IMR-90 (cell line): ENCODE data around the gene SRC. TPM values are rescaled to one million over a fixed set of nuclear protein-coding genes. Genes with fewer than 3 reads are reported as not detected.
A peak's percentile ranks its signal among the peaks of the same experiment; 100 is the strongest.

Experiments
- ATAC-seq: fragments of 200-7000 bp; cut with Tn5 transposase; 2 replicates; pipeline ENCODE4 v1.9.1; 2020; ENCODE audit warnings: low read depth, mild to moderate bottlenecking, moderate library complexity
- BruUV-seq: library from RNA; stranded (reverse); fragments of 400-500 nt; replicated peaks from 2 replicates; lab custom pipeline; 2021; lab: Mats Ljungman, UMichigan
- CTCF ChIA-PET: fragments of 300-600 bp; formaldehyde crosslinking; extraction: SDS; loops from one replicate; lab custom pipeline; 2021; ENCODE audit warnings: antibody characterized with exemption; lab: Yijun Ruan, JAX
- POLR2A ChIA-PET: fragments of 300-600 bp; sonication (Branson Sonifier 250); formaldehyde crosslinking; loops from one replicate; lab custom pipeline; 2022; ENCODE audit warnings: antibody characterized with exemption; ENCODE audit not compliant: unreplicated experiment; lab: Charles Lee
- DNase-seq: peaks from one replicate; pipeline ENCODE4 v3.0.0; 2013
- H2AFZ ChIP-seq: replicated peaks from 2 replicates; pipeline ENCODE3; 2013; ENCODE audit warnings: low read length, mild to moderate bottlenecking; ENCODE audit not compliant: poor library complexity
- H2AK5ac ChIP-seq: 2 replicates; pipeline ENCODE4 v1.6.1; 2013; ENCODE audit warnings: low read depth, low read length, inconsistent platforms
- H2AK9ac ChIP-seq: replicated peaks from 2 replicates; pipeline ENCODE3; 2013; ENCODE audit warnings: mild to moderate bottlenecking, low read depth, low read length, moderate library complexity; ENCODE audit not compliant: poor library complexity
- H2BK120ac ChIP-seq: 2 replicates; pipeline ENCODE4 v1.6.1; 2013; ENCODE audit warnings: low read depth, low read length, inconsistent platforms
- H2BK15ac ChIP-seq: 3 replicates; pipeline ENCODE4 v1.6.1; 2013; ENCODE audit warnings: low read depth, low read length, inconsistent platforms
- H2BK20ac ChIP-seq: 2 replicates; pipeline ENCODE4 v1.6.1; 2013; ENCODE audit warnings: low read depth, mild to moderate bottlenecking, inconsistent platforms, low read length, moderate library complexity
- H2BK5ac ChIP-seq: 2 replicates; pipeline ENCODE4 v1.6.1; 2013; ENCODE audit warnings: mild to moderate bottlenecking, low read depth, low read length, inconsistent platforms; ENCODE audit not compliant: poor library complexity, severe bottlenecking
- H3K14ac ChIP-seq: replicated peaks from 2 replicates; pipeline ENCODE4 v1.6.1; 2013; ENCODE audit warnings: low read depth, low read length, inconsistent platforms
- H3K18ac ChIP-seq: 2 replicates; pipeline ENCODE4 v1.6.1; 2013; ENCODE audit warnings: low read depth, low read length, control low read depth
- H3K23ac ChIP-seq: 2 replicates; pipeline ENCODE4 v1.6.1; 2013; ENCODE audit warnings: low read depth, low read length, inconsistent platforms
- H3K27ac ChIP-seq: 2 replicates; pipeline ENCODE4 v1.5.1; 2013; ENCODE audit warnings: mild to moderate bottlenecking, control low read depth, low read length; ENCODE audit not compliant: insufficient read depth
- H3K27me3 ChIP-seq: 2 replicates; pipeline ENCODE4 v1.6.1; 2013; ENCODE audit warnings: low read length; ENCODE audit not compliant: control insufficient read depth, insufficient read depth
- H3K36me3 ChIP-seq: 2 replicates; pipeline ENCODE4 v1.6.1; 2013; ENCODE audit warnings: low read length, mixed read lengths; ENCODE audit not compliant: control insufficient read depth, insufficient read depth
- H3K4ac ChIP-seq: 2 replicates; pipeline ENCODE4 v1.6.1; 2013; ENCODE audit warnings: low read depth, low read length, inconsistent platforms
- H3K4me1 ChIP-seq: 2 replicates; pipeline ENCODE4 v1.6.1; 2013; ENCODE audit warnings: low read length, mixed read lengths; ENCODE audit not compliant: control insufficient read depth, insufficient read depth
- H3K4me2 ChIP-seq: 2 replicates; pipeline ENCODE4 v1.6.1; 2013; ENCODE audit warnings: low read depth, mild to moderate bottlenecking, control low read depth, low read length, moderate library complexity
- H3K4me3 ChIP-seq: 2 replicates; pipeline ENCODE4 v1.5.1; 2013; ENCODE audit warnings: low read depth, mild to moderate bottlenecking, control low read depth, low read length, moderate library complexity; ENCODE audit not compliant: insufficient read depth
- H3K56ac ChIP-seq: 2 replicates; pipeline ENCODE4 v1.6.1; 2013; ENCODE audit warnings: low read length, inconsistent platforms; ENCODE audit not compliant: insufficient read depth; ENCODE audit errors: extremely low read depth
- H3K79me1 ChIP-seq, 2 experiments: 2 replicates each; pipeline ENCODE4 v1.6.1; 2013; ENCODE audit warnings: low read length in 2 of 2, inconsistent platforms in 1 of 2, low read depth in 1 of 2
- H3K9ac ChIP-seq: 2 replicates; pipeline ENCODE4 v1.6.1; 2013; ENCODE audit warnings: low read depth, low read length, control low read depth
- H3K9me1 ChIP-seq: 2 replicates; pipeline ENCODE4 v1.6.1; 2013; ENCODE audit warnings: low read length, inconsistent platforms; ENCODE audit not compliant: insufficient read depth
- H3K9me3 ChIP-seq: 2 replicates; pipeline ENCODE4 v1.6.1; 2013; ENCODE audit warnings: low read length; ENCODE audit not compliant: control insufficient read depth, insufficient read depth
- H4K20me1 ChIP-seq: 2 replicates; pipeline ENCODE4 v1.6.1; 2013; ENCODE audit warnings: low read length, inconsistent platforms; ENCODE audit not compliant: insufficient read depth
- H4K5ac ChIP-seq: 2 replicates; pipeline ENCODE4 v1.6.1; 2013; ENCODE audit warnings: mild to moderate bottlenecking, low read depth, low read length, control low read depth
- H4K8ac ChIP-seq, 2 experiments: 2 replicates each; pipeline ENCODE4 v1.6.1; 2013; ENCODE audit warnings: low read depth in 2 of 2, low read length in 2 of 2, control low read depth in 1 of 2, inconsistent platforms in 1 of 2
- H4K91ac ChIP-seq: 2 replicates; pipeline ENCODE4 v1.6.1; 2013; ENCODE audit warnings: low read depth, low read length, inconsistent platforms; ENCODE audit not compliant: insufficient read depth
- BHLHE40 ChIP-seq: fragments of 150-350 bp; IDR thresholded peaks from 2 replicates; pipeline ENCODE4 v1.6.1; 2016; ENCODE audit warnings: mild to moderate bottlenecking, low read depth, low read length
- CEBPB ChIP-seq: IDR thresholded peaks from 2 replicates; pipeline ENCODE4 v1.6.1; 2012; ENCODE audit warnings: low read depth, low read length, improper control_type of control experiment
- CHD1 ChIP-seq: IDR thresholded peaks from 2 replicates; pipeline ENCODE4 v1.6.1; 2012; ENCODE audit warnings: low read depth, low read length, improper control_type of control experiment
- FOS ChIP-seq: fragments of 150-350 bp; IDR thresholded peaks from 2 replicates; pipeline ENCODE4 v1.6.1; 2016; ENCODE audit warnings: low read depth, low read length
- MAFK ChIP-seq: IDR thresholded peaks from 2 replicates; pipeline ENCODE4 v1.6.1; 2012; ENCODE audit warnings: low read depth, low read length, improper control_type of control experiment
- MAZ ChIP-seq: IDR thresholded peaks from 2 replicates; pipeline ENCODE4 v1.6.1; 2012; ENCODE audit warnings: low read depth, mild to moderate bottlenecking, low read length, improper control_type of control experiment, moderate library complexity, borderline replicate concordance
- NFE2L2 ChIP-seq: fragments of 150-350 bp; IDR thresholded peaks from 2 replicates; pipeline ENCODE4 v1.6.1; 2016; ENCODE audit warnings: low read depth, mild to moderate bottlenecking, low read length
- POLR2A ChIP-seq: IDR thresholded peaks from 2 replicates; pipeline ENCODE4 v1.6.1; 2012; ENCODE audit warnings: mild to moderate bottlenecking, low read depth, low read length
- RAD21 ChIP-seq: IDR thresholded peaks from 2 replicates; pipeline ENCODE4 v1.6.1; 2012; ENCODE audit warnings: low read length, improper control_type of control experiment
- RCOR1 ChIP-seq: IDR thresholded peaks from 2 replicates; pipeline ENCODE4 v1.6.1; 2012; ENCODE audit warnings: mild to moderate bottlenecking, low read length, improper control_type of control experiment; ENCODE audit not compliant: insufficient replicate concordance
- RFX5 ChIP-seq: IDR thresholded peaks from 2 replicates; pipeline ENCODE4 v1.8.0; 2012; ENCODE audit warnings: low read depth, mild to moderate bottlenecking, low read length, moderate library complexity
- SMC3 ChIP-seq: fragments of 150-350 bp; IDR thresholded peaks from 2 replicates; pipeline ENCODE4 v1.6.1; 2016; ENCODE audit warnings: low read depth, mild to moderate bottlenecking, antibody characterized with exemption, low read length, moderate library complexity
- dilution Hi-C: fragments of 300-500 bp; cut with HindIII; formaldehyde crosslinking; loops from one replicate; pipeline ENCODE4 v1.14.3; 2018; ENCODE audit warnings: low sequenced_read_pairs; ENCODE audit not compliant: unreplicated experiment
- in situ Hi-C: fragments of 300-500 bp; cut with MboI; formaldehyde crosslinking; loops from 3 replicates; pipeline ENCODE4 v1.14.3; 2019; ENCODE audit warnings: low sequenced_read_pairs, inconsistent platforms, mixed read lengths
- intact Hi-C: fragments of 100-400 bp; cut with micrococcal nuclease; formaldehyde crosslinking; loops from 2 replicates; pipeline ENCODE4 v1.10.0; 2022
- polyA plus RNA-seq, 3 experiments: library from polyadenylated mRNA; depleted of rRNA; stranded (reverse); fragments of >200 nt; gene quantifications; 2 replicates each; pipeline ENCODE4 v1.2.3, GENCODE V29; 2012; ENCODE audit warnings: low replicate concordance in 1 of 3
- total RNA-seq: library from RNA; depleted of rRNA; stranded (reverse); fragments of >200 nt; gene quantifications from 2 replicates; pipeline ENCODE4 v1.2.3, GENCODE V29; 2012
- TF ChIP-seq, protein P1 (sequence below): fragments of 150-350 bp; IDR thresholded peaks from 2 replicates; pipeline ENCODE4 v1.6.1; 2017; ENCODE audit warnings: mild to moderate bottlenecking, antibody characterized with exemption, low read length, low read depth
- TF ChIP-seq, protein P2 (sequence below): conservative IDR thresholded peaks from 2 replicates; pipeline ENCODE4 v1.5.1; 2012; ENCODE audit warnings: mild to moderate bottlenecking, low read depth, low read length, improper control_type of control experiment
- TF ChIP-seq, protein P3 (sequence below): fragments of 150-350 bp; IDR thresholded peaks from 2 replicates; pipeline ENCODE4 v1.6.1; 2016; ENCODE audit warnings: low read depth, mild to moderate bottlenecking, low read length, moderate library complexity, borderline replicate concordance

SRC gene
- total and polyA plus RNA-seq, 2 of the 4 experiments (the other 2 are of a cell fraction) = 7.0 to 24.2 TPM

DNA sequence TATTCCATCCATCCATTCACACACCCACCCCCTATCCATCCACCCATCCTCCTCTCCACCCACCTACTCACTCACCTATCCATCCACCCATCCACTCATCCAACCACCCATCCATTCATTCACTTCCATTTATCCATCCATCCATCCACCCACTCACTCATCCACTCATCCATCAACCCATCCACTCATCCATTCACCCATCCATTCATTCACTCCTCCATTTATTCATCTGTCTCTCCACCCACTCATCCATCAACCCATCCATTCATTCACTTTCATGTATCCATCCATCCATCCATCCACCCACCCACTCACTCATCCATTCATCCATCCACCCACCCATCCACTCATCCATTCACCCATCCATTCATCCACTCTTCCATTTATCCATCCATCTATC is 84.1 kb downstream of the SRC start:
- H2BK20ac ChIP-seq = no peak overlapping the region
- H2AK9ac ChIP-seq = no peak overlapping the region
- no peak overlapping the region for H2AFZ ChIP-seq
- H4K5ac ChIP-seq = no peak overlapping the region
- no peak overlapping the region for H3K4me3 ChIP-seq
- H4K20me1 ChIP-seq = no peaks in the 10 kb centered on the region
- no peak overlapping the region for H3K18ac ChIP-seq
- H3K4ac ChIP-seq = no peak overlapping the region
- ATAC-seq (no peak), DNase-seq (no peak)
- CTCF ChIA-PET = no interaction called here
- H4K8ac ChIP-seq = no peak overlapping the region
- H2AK5ac ChIP-seq = no peak overlapping the region
- H2BK5ac ChIP-seq = peak overlapping the region; percentile 21
- H3K79me1 ChIP-seq = no peaks in the 10 kb centered on the region
- H2BK120ac ChIP-seq = no peak overlapping the region
- TF ChIP-seq NFE2L2 (no peak), MAFK (no peak), CEBPB (no peak), FOS (no peak), RFX5 (no peak), POLR2A (no peak), MAZ (no peak), SMC3 (no peak), RAD21 (no peak), CHD1 (no peak), BHLHE40 (no peak), RCOR1 (no peak)
- TF ChIP-seq, protein P1, sequence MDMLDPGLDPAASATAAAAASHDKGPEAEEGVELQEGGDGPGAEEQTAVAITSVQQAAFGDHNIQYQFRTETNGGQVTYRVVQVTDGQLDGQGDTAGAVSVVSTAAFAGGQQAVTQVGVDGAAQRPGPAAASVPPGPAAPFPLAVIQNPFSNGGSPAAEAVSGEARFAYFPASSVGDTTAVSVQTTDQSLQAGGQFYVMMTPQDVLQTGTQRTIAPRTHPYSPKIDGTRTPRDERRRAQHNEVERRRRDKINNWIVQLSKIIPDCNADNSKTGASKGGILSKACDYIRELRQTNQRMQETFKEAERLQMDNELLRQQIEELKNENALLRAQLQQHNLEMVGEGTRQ = no peak
- TF ChIP-seq, protein P2, sequence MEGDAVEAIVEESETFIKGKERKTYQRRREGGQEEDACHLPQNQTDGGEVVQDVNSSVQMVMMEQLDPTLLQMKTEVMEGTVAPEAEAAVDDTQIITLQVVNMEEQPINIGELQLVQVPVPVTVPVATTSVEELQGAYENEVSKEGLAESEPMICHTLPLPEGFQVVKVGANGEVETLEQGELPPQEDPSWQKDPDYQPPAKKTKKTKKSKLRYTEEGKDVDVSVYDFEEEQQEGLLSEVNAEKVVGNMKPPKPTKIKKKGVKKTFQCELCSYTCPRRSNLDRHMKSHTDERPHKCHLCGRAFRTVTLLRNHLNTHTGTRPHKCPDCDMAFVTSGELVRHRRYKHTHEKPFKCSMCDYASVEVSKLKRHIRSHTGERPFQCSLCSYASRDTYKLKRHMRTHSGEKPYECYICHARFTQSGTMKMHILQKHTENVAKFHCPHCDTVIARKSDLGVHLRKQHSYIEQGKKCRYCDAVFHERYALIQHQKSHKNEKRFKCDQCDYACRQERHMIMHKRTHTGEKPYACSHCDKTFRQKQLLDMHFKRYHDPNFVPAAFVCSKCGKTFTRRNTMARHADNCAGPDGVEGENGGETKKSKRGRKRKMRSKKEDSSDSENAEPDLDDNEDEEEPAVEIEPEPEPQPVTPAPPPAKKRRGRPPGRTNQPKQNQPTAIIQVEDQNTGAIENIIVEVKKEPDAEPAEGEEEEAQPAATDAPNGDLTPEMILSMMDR = no peak
- TF ChIP-seq, protein P3, sequence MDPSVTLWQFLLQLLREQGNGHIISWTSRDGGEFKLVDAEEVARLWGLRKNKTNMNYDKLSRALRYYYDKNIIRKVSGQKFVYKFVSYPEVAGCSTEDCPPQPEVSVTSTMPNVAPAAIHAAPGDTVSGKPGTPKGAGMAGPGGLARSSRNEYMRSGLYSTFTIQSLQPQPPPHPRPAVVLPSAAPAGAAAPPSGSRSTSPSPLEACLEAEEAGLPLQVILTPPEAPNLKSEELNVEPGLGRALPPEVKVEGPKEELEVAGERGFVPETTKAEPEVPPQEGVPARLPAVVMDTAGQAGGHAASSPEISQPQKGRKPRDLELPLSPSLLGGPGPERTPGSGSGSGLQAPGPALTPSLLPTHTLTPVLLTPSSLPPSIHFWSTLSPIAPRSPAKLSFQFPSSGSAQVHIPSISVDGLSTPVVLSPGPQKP = no peak
- no peak overlapping the region for H3K56ac ChIP-seq
- H3K9me1 ChIP-seq = no peaks in the 10 kb centered on the region
- BruUV-seq = no TSS peak
- H3K4me1 ChIP-seq = no peaks in the 10 kb centered on the region
- H3K4me2 ChIP-seq = no peak overlapping the region
- in situ Hi-C loops (no loop called here), intact Hi-C loops (no loop called here), dilution Hi-C loops (no loop called here)
- H3K27me3 ChIP-seq = peaks cover 68% of the 10 kb centered on the region
- no peaks in the 10 kb centered on the region for H3K9me3 ChIP-seq
- H3K14ac ChIP-seq = no peak overlapping the region
- H2BK15ac ChIP-seq = no peak overlapping the region
- H3K9ac ChIP-seq = no peak overlapping the region
- H3K23ac ChIP-seq = no peak overlapping the region
- no peak overlapping the region for H3K27ac ChIP-seq
- H3K36me3 ChIP-seq = no peaks in the 10 kb centered on the region
- no peak overlapping the region for H4K91ac ChIP-seq
- POLR2A ChIA-PET = no interaction called here
